Thymus (tissue), 11 donors: ENCODE results near the gene PSMB10. TPM values are rescaled to one million over a fixed set of nuclear protein-coding genes. Genes with fewer than 3 reads are reported as not detected.

Source experiments
- DNase-seq, 9 donors: peaks; one replicate each; pipeline ENCODE4 v3.0.0-alpha.2; 2013; ENCODE audit warnings: low spot score in 9 of 9, low read depth in 6 of 9, missing footprints in 1 of 9
- H3K27ac ChIP-seq, 2 donors: one replicate each; pipeline ENCODE4 v1.5.1; 2013; ENCODE audit warnings: control low read depth in 1 of 2, low read depth in 1 of 2, low read length in 1 of 2, mild to moderate bottlenecking in 1 of 2, moderate library complexity in 1 of 2
- H3K27me3 ChIP-seq, 2 donors: one replicate each; pipeline ENCODE4 v1.5.1; 2013; ENCODE audit warnings: low read length in 1 of 2; ENCODE audit not compliant: control insufficient read depth in 2 of 2, insufficient read depth in 1 of 2
- H3K36me3 ChIP-seq, 2 donors: one replicate each; pipeline ENCODE4 v1.5.1; 2013; ENCODE audit warnings: low read length in 1 of 2, mild to moderate bottlenecking in 1 of 2, moderate library complexity in 1 of 2; ENCODE audit not compliant: control insufficient read depth in 2 of 2, insufficient read depth in 2 of 2
- H3K4me1 ChIP-seq, 2 donors: one replicate each; pipeline ENCODE4 v1.5.1; 2013; ENCODE audit warnings: low read length in 2 of 2; ENCODE audit not compliant: control insufficient read depth in 2 of 2, insufficient read depth in 2 of 2
- H3K4me3 ChIP-seq, 2 donors: one replicate each; pipeline ENCODE4 v1.5.1; 2013; ENCODE audit warnings: low read length in 2 of 2, control low read depth in 1 of 2, mild to moderate bottlenecking in 1 of 2
- H3K9me3 ChIP-seq, 2 donors: one replicate each; pipeline ENCODE4 v1.5.1; 2013; ENCODE audit warnings: low read length in 1 of 2, mild to moderate bottlenecking in 1 of 2; ENCODE audit not compliant: control insufficient read depth in 2 of 2, insufficient read depth in 1 of 2
- WGBS: extraction: QIAGEN DNeasy Blood & Tissue Kit; methylation state at CpG from one replicate; pipeline ENCODE4 v1.1.7; 2013; 5-methylcytosine and 5-hydroxymethylcytosine counted together
- polyA plus RNA-seq: library from polyadenylated mRNA; stranded (reverse); fragments of 200-250 nt; gene quantifications from one replicate; pipeline ENCODE4 v1.2.3, GENCODE V29; 2013
- total RNA-seq: library from RNA; stranded (reverse); fragments of 120-200 nt; gene quantifications from one replicate; pipeline ENCODE4 v1.2.4, GENCODE V29; 2013
- donor health status: healthy.

The PSMB10 gene
- total and polyA plus RNA-seq, 2 donors: 109 to 258 TPM

DNA sequence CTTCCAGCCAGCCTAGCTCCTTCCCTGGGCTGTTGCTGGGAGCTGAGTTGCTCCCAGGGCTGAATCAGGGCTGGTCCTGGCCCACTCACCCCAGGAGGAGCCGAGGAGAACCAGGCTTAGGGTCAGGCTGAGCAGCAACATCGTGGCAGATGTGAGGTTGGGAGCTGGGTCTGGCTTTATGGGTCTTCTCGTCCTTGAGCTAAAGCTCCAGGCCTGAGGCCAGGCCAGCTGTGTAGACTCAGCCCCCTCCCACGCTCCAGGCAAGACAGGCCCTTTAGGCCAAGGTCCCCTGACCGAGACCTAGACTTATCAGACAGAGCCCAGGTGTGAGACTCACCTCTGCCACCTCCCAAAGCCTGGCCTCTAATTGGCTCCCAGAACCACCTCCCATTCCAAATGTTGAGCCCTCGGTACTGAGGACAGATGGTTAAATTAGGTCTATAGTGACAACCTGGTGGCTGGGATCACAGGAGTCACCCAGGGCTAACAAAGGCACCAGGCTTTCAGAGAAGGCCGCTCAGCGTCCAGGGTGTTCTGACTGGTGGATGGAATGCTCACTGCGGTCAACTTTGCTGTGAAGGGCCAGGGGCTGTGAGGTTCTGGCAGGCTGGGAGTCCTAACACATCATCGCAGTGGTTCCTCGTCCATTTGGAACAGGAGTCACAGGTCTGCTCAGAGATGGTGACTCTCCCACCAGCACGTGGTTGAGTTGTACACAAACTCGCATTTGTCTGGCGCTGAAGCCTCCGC lies 4.8 kb downstream of the PSMB10 start, which contains the start of gene CTRL:
CTRL (minus strand) TSS at position 151 of the 750 bp plus-strand sequence; CDS start at position 141, 10 bp downstream.
- peaks cover under 1 to 13% of the 10 kb centered on the region in 2 donors for H3K4me1 ChIP-seq
- H3K9me3 ChIP-seq: peaks cover 0 to 2% of the 10 kb centered on the region in 2 donors
- 96% methylated on average over 15 of the region's 15 CpGs for WGBS
- H3K27ac ChIP-seq: no peak within 1 kb of the TSS
- H3K4me3 ChIP-seq: no peak within 1 kb of the TSS
- H3K36me3 ChIP-seq: peaks cover 53 to 72% of the 10 kb centered on the region in 2 donors
- DNase-seq: no peak
- no peaks in the 10 kb centered on the region for H3K27me3 ChIP-seq

DNA sequence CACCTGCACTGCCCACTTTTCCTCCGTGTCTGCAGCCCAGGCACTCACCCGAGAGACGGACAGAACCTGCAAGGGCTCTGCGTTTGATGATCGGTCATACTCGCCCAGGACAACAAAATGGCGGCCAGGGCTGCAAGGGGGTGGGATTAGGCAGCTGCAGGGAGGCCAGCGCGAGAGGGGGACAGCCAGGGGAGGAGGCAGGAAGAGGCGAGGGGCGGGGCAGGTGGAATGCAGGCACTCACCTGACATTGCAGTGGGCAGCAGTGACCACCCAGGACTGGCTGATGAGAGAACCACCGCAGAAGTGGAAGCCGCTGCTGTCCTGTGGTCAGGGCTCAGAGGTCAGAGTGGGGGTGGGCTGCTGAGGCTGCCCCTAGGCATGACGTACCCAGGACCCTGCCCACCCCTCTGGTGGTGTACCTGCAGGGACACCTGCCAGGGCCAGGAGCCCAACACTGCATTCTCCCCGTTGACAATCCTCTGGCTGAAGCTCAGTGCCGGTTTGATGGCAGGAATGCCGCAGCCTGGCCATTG lies 5.9 kb downstream of the PSMB10 start:
- WGBS: 98% methylated on average over 17 of the region's 17 CpGs
- no peak overlapping the region for H3K27ac ChIP-seq
- peaks cover 54 to 80% of the 10 kb centered on the region in 2 donors for H3K36me3 ChIP-seq
- no peaks in the 10 kb centered on the region for H3K9me3 ChIP-seq
- DNase-seq: no peak
- H3K27me3 ChIP-seq: no peaks in the 10 kb centered on the region
- H3K4me1 ChIP-seq: peaks cover 0 to 11% of the 10 kb centered on the region in 2 donors
- H3K4me3 ChIP-seq: no peak overlapping the region

DNA sequence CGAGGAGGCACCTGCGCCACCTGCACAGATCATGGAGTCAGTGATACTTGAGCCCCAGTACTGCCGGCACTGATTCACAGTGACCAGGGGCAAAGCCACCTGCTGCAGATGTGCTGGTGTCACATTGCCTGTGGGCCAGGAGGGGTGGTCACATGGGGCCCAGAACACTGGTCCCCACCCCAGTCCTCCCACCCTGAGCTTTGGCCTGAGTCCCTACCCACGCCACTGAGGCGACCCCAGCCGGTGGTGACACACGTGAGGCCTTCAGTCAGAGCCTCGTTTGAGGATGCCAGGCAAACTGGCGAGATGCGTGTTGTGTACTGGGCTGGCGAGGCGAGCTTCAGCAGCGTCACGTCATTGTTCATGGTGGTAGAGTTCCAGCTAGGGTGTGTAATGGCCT lies 6.5 kb downstream of the PSMB10 start:
- H3K4me1 ChIP-seq: peaks cover 0 to 7% of the 10 kb centered on the region in 2 donors
- H3K9me3 ChIP-seq: no peaks in the 10 kb centered on the region
- 98% methylated on average over 14 of the region's 14 CpGs for WGBS
- no peak overlapping the region for H3K27ac ChIP-seq
- no peaks in the 10 kb centered on the region for H3K27me3 ChIP-seq
- peaks cover 51 to 77% of the 10 kb centered on the region in 2 donors for H3K36me3 ChIP-seq
- no peak overlapping the region for H3K4me3 ChIP-seq
- DNase-seq: no peak

DNA sequence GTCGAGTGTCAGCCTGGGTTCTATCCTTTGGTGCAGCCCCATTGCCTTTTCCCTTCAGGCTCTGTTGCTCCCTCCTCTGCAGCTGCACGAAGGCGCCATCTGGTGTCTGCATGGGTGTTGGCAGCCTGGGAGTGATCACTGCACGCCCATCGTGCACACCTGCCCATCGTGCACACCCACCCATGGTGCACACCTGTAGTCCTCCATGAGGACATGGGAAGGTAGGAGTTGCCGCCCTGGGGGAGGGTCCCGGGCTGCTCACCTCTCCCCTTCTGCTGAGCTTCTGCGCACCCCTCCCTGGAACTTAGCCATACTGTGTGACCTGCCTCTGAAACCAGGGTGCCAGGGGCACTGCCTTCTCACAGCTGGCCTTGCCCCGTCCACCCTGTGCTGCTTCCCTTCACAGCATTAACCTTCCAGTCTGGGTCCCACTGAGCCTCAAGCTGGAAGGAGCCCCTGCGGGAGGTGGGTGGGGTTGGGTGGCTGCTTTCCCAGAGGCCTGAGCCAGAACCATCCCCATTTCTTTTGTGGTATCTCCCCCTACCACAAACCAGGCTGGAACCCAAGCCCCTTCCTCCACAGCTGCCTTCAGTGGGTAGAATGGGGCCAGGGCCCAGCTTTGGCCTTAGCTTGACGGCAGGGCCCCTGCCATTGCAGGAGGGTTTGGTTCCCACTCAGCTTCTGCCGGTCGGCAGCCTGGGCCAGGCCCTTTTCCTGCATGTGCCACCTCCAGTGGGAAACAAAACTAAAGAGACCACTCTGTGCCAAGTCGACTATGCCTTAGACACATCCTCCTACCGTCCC lies 7.9 kb downstream of the PSMB10 start:
- Histone ChIP-seq H3K9me3 (no peaks in the 10 kb centered on the region), H3K27me3 (no peaks in the 10 kb centered on the region), H3K27ac (no peak overlapping the region), H3K36me3 (peaks cover 46 to 66% of the 10 kb centered on the region in 2 donors), H3K4me3 (no peak overlapping the region), H3K4me1 (no peaks in the 10 kb centered on the region)
- peak in 8 of 9 donors; percentile 46 to 83 (median 66) for DNase-seq
- WGBS: 65% methylated on average over 16 of the region's 16 CpGs

DNA sequence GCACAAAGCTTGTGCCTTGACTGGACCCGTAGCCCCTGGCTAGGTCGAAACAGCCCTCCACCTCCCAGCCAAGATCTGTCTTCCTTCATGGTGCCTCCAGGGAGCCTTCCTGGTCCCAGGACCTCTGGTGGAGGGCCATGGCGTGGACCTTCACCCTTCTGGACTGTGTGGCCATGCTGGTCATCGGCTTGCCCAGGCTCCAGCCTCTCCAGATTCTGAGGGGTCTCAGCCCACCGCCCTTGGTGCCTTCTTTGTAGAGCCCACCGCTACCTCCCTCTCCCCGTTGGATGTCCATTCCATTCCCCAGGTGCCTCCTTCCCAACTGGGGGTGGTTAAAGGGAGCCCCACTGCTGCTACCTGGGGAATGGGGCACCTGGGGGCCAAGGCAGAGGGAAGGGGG lies 8.5 kb downstream of the PSMB10 start:
- H3K9me3 ChIP-seq: no peaks in the 10 kb centered on the region
- WGBS: 98% methylated on average over 7 of the region's 7 CpGs
- DNase-seq: no peak
- H3K4me1 ChIP-seq: no peaks in the 10 kb centered on the region
- peaks cover 47 to 68% of the 10 kb centered on the region in 2 donors for H3K36me3 ChIP-seq
- H3K4me3 ChIP-seq: no peak overlapping the region
- no peaks in the 10 kb centered on the region for H3K27me3 ChIP-seq
- H3K27ac ChIP-seq: no peak overlapping the region

DNA sequence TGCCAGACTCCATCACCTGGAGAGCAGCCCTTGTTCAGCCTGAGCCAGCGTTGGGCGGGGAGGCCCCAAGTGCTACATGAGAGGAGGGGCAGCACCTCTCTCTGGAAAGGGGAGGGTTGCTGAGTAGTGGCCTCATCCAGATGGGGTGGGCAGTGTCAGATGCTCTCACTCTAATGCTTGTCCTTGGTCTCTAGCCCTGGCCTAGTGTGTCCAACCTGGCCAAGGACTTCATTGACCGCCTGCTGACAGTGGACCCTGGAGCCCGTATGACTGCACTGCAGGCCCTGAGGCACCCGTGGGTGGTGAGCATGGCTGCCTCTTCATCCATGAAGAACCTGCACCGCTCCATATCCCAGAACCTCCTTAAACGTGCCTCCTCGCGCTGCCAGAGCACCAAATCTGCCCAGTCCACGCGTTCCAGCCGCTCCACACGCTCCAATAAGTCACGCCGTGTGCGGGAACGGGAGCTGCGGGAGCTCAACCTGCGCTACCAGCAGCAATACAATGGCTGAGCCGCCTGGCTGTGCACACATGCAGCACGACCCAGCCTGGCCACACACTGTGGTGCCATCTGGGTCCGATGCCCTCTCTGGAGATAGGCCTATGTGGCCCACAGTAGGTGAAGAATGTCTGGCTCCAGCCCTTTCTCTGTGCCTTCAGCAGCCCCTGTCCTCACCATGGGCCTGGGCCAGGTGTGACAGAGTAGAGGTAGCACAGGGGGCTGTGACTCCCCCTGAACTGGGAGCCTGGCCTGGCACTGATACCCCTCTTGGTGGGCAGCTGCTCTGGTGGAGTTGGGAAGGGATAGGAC lies 9.3 kb downstream of the PSMB10 start:
- H3K27me3 ChIP-seq: no peaks in the 10 kb centered on the region
- WGBS: 97% methylated on average over 22 of the region's 22 CpGs
- no peak overlapping the region for H3K27ac ChIP-seq
- no peak overlapping the region for H3K4me3 ChIP-seq
- H3K36me3 ChIP-seq: peaks cover 54 to 70% of the 10 kb centered on the region in 2 donors
- no peaks in the 10 kb centered on the region for H3K4me1 ChIP-seq
- DNase-seq: no peak
- H3K9me3 ChIP-seq: no peaks in the 10 kb centered on the region

DNA sequence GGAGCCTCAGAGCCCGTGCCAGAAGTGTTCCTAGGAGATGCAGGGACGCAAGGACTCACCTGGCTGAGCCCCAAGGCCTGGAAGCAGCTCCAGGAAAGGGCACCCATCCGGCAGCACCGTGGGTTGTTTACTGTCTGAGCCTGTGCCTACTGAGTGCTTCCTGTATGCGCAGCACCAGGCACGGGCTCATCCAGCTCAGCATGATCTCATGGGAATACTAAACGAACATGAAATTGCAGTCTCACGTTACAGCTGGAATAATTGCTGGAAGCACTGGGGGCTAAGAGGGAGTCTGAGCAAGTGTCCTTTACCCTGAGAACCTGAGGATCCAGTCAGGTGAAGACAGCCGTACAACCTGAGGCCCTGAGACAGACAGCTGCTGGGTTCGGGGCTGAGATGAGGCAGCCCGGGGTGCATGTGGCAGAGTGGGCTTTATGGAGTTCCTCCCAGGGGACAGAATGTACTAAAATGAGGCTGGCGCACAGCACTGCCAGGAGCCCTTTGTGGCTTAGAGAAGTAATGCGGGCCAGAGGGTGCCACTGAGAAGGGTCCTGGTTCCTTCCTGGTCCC lies 10.4 kb downstream of the PSMB10 start:
- no peak overlapping the region for H3K27ac ChIP-seq
- H3K4me1 ChIP-seq: no peaks in the 10 kb centered on the region
- no peak overlapping the region for H3K4me3 ChIP-seq
- peaks cover 56 to 61% of the 10 kb centered on the region in 2 donors for H3K36me3 ChIP-seq
- WGBS: 91% methylated on average over 13 of the region's 13 CpGs
- H3K27me3 ChIP-seq: no peaks in the 10 kb centered on the region
- no peaks in the 10 kb centered on the region for H3K9me3 ChIP-seq
- DNase-seq: no peak

DNA sequence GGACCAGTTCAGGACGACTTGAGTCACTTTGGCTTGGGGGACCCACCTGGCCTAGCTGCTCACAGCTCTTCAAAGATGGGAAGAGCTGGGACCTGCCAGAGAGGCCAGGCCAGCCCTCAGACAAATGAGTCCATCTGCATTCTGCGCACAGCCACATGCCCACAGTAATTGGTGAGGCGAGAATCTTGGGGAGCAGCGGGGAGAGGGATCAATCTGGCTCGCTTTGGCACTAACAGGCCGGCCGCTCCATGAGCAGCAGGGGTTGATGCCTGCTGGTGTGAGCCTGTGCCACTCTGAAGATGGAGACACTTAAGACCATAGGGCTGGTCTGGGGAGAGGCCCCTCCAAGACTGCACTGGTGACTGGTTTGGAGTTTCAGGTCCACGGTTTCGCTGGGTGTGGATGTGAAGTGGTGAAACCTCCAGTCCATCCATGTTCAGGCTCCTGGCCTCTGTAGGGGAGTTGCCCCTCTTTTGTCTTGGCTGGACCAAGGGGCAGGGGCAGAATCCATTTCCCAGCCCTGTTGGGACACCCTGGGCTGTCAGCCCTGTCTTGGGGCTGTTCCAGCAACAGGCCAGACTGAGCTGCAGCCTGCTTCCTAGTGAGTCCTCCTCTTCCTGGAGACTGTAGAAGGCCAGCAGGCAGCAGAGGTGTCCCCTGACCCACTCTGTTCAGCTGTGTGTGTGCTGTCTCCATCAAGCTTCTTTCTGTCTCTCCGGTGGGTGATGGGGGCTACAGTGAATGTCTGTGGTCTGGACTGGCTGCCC lies 12.3 kb downstream of the PSMB10 start:
- no peak overlapping the region for H3K27ac ChIP-seq

More for the DNA sequence above, 12.3 kb downstream of the PSMB10 start:
- H3K36me3 ChIP-seq: peaks cover 42 to 53% of the 10 kb centered on the region in 2 donors
- no peaks in the 10 kb centered on the region for H3K27me3 ChIP-seq
- no peaks in the 10 kb centered on the region for H3K9me3 ChIP-seq
- 98% methylated on average over 10 of the region's 10 CpGs for WGBS
- no peak for DNase-seq
- no peaks in the 10 kb centered on the region for H3K4me1 ChIP-seq
- H3K4me3 ChIP-seq: no peak overlapping the region
